Fibroblast of lung (primary cell): ENCODE data around the gene NT5DC4. TPM values are rescaled to one million over a fixed set of nuclear protein-coding genes. Genes with fewer than 3 reads are reported as not detected.

Source experiments
- DNase-seq, 2 donors: peaks; one replicate each; pipeline versions ENCODE4 v3.0.0 to v3.0.0-alpha.2; 2010; ENCODE audit warnings: low read depth in 2 of 2
- H2AFZ ChIP-seq: 2 replicates; pipeline ENCODE4 v1.5.1; 2012; ENCODE audit warnings: low read length, control low read depth, inconsistent platforms
- H3K27ac ChIP-seq: 2 replicates; pipeline ENCODE4 v1.5.1; 2011; ENCODE audit warnings: low read length, control low read depth; ENCODE audit not compliant: insufficient read depth
- H3K27me3 ChIP-seq: 2 replicates; pipeline ENCODE4 v1.5.1; 2011; ENCODE audit warnings: mild to moderate bottlenecking, low read length; ENCODE audit not compliant: control insufficient read depth, insufficient read depth
- H3K36me3 ChIP-seq: 2 replicates; pipeline ENCODE4 v1.5.1; 2011; ENCODE audit warnings: low read length; ENCODE audit not compliant: control insufficient read depth, insufficient read depth
- H3K4me1 ChIP-seq: 2 replicates; pipeline ENCODE4 v1.5.1; 2011; ENCODE audit warnings: low read length; ENCODE audit not compliant: control insufficient read depth, insufficient read depth; ENCODE audit errors: extremely low read depth
- H3K4me2 ChIP-seq: 2 replicates; pipeline ENCODE4 v1.5.1; 2011; ENCODE audit warnings: low read length, control low read depth; ENCODE audit not compliant: insufficient read depth; ENCODE audit errors: extremely low read depth
- H3K4me3 ChIP-seq, 4 experiments: fragments of 200-600 bp in 1 of 4; sonication (generic) in 1 of 4; replicated peaks in 1 of 4; 2 replicates each; pipeline ENCODE4 v1.5.1; 2011 to 2016; ENCODE audit warnings: low read length in 4 of 4, low read depth in 3 of 4, mild to moderate bottlenecking in 3 of 4, control low read depth in 2 of 4, inconsistent platforms in 1 of 4, mixed read lengths in 1 of 4; ENCODE audit not compliant: insufficient read depth in 1 of 4; ENCODE audit errors: control extremely low read depth in 1 of 4
- H3K79me2 ChIP-seq: 2 replicates; pipeline ENCODE4 v1.5.1; 2012; ENCODE audit warnings: mild to moderate bottlenecking, low read length, inconsistent platforms; ENCODE audit not compliant: control insufficient read depth, insufficient read depth
- H3K9ac ChIP-seq: 2 replicates; pipeline ENCODE4 v1.5.1; 2011; ENCODE audit warnings: mild to moderate bottlenecking, low read length, control low read depth; ENCODE audit not compliant: insufficient read depth
- H3K9me3 ChIP-seq: 2 replicates; pipeline ENCODE4 v1.5.1; 2012; ENCODE audit warnings: low read depth, low read length; ENCODE audit not compliant: control insufficient read depth, insufficient read depth
- H4K20me1 ChIP-seq: 2 replicates; pipeline ENCODE4 v1.5.1; 2011; ENCODE audit warnings: low read length; ENCODE audit not compliant: control insufficient read depth, insufficient read depth; ENCODE audit errors: extremely low read depth
- EZH2 ChIP-seq: IDR thresholded peaks from 2 replicates; pipeline ENCODE4 v1.5.1; 2012; ENCODE audit warnings: low read length, control low read depth, mild to moderate bottlenecking; ENCODE audit errors: missing control alignments
- polyA plus RNA-seq, 2 donors: library from polyadenylated mRNA; depleted of rRNA in 1 of 2; stranded (reverse) in 1 of 2; unstranded in 1 of 2; fragments of >200 nt; gene quantifications; 2 replicates each; pipeline ENCODE4 v1.2.1, GENCODE V29; 2011 to 2012; ENCODE audit warnings: missing spikeins in 1 of 2
- total RNA-seq: library from RNA; depleted of rRNA; stranded (reverse); fragments of >200 nt; gene quantifications from 2 replicates; pipeline ENCODE4 v1.2.1, GENCODE V29; 2014
- TF ChIP-seq, protein P1 (sequence below), 2 donors: IDR thresholded peaks in 1 of 2; conservative IDR thresholded peaks in 1 of 2; 1 replicate in 1 of 2; 2 replicates in 1 of 2; pipeline ENCODE4 v1.5.1; 2011 to 2012; ENCODE audit warnings: low read length in 2 of 2, control low read depth in 1 of 2, inconsistent platforms in 1 of 2, low read depth in 1 of 2, mild to moderate bottlenecking in 1 of 2

The NT5DC4 gene
- total and polyA plus RNA-seq, 2 donors (not counting 1 experiment from before 2014, with no cell fraction given) = not detected

DNA sequence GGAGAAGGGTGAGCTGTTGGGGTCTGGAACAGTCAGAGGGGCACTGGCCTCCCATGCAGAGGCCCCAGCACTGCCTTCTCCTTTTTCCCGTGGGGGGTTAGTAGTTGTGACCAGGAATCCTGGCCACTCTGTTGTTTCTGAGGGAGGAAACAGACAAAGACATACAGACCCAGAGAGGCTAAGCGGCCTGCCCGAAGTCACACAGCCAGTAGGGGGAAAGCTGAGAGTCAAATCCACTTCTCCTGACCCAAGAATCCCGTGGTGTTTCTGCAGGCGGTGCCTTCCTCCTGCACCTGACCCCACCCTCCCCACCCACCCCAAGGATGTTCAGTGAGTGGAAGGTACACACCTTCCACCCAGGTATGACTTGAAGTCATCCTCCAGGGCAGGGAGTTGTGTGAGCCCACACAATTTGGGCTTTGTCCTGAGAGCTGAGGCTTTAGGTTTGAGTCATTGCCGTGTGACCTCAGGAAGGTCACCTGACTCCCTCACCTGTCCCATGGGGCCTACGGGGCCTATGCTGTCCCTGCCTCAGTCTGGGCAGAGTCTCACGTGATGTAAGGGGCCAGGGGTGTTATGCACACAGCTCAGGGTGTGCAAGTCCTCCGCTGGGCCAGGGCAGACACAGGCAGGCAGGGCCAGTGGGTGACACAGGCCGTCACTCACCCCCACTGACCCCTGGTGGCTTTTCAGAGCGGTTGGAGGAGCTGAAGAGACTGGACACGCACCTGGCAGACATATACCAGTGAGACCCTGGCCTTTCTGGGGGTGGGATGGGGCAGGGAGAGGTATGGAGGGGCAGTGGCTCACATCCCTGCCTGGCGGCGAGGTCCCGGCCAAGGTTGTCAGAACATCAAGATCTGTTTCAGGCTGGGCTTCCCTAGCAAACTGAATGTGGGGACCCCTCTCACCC is 5.0 kb downstream of the NT5DC4 start:
- no peak for TF ChIP-seq EZH2
- TF ChIP-seq, protein P1, sequence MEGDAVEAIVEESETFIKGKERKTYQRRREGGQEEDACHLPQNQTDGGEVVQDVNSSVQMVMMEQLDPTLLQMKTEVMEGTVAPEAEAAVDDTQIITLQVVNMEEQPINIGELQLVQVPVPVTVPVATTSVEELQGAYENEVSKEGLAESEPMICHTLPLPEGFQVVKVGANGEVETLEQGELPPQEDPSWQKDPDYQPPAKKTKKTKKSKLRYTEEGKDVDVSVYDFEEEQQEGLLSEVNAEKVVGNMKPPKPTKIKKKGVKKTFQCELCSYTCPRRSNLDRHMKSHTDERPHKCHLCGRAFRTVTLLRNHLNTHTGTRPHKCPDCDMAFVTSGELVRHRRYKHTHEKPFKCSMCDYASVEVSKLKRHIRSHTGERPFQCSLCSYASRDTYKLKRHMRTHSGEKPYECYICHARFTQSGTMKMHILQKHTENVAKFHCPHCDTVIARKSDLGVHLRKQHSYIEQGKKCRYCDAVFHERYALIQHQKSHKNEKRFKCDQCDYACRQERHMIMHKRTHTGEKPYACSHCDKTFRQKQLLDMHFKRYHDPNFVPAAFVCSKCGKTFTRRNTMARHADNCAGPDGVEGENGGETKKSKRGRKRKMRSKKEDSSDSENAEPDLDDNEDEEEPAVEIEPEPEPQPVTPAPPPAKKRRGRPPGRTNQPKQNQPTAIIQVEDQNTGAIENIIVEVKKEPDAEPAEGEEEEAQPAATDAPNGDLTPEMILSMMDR (conservative IDR thresholded peaks at IDR 0.05 in 1 of 2, IDR thresholded peaks at IDR 0.05 in 1 of 2; ENCODE audit: low read depth in 1 of 2, low read length in 2 of 2) = no peak
- Histone ChIP-seq H3K4me3 (no peak overlapping the region), H3K4me1 (peaks cover 2% of the 10 kb centered on the region), H3K4me2 (no peak overlapping the region), H3K79me2 (no peaks in the 10 kb centered on the region), H4K20me1 (no peaks in the 10 kb centered on the region), H3K36me3 (no peaks in the 10 kb centered on the region), H3K27me3 (no peaks in the 10 kb centered on the region), H3K9me3 (no peaks in the 10 kb centered on the region), H2AFZ (no peak overlapping the region), H3K9ac (no peak overlapping the region), H3K27ac (no peak overlapping the region)
- no peak for DNase-seq

DNA sequence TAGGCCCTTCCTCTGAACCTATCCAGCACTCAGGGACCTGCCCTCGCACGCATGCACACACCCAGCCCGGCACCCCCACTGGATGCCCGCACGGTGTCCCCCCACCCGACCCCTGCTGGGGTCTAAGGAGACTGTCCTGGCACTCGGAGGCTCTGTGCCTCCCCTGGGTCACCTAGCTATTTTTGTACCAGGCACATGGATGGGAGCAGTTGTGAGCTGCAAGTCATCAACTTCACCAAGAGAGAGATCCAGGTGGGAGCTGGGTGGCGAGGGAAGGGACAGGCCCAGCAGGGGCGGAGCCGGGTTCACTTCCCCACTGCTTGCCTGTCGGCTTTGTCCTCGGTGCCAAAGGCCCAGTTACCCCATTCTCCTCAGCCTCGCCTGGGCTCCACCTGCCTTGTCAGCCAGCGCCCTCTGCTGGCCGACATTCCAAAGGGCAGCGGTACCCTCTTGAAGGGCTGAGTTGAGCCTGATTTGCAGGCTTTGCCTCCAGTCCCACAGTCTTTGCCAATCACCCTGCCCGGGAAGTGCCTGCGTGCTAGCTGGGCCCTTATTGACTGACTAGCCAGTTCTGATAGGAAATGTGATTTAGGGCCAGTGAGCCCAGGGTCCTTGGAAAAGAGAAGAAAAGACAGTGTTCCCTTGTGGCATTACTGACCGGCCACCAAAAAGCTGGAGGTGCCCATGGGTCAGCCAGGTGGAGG is 5.8 kb downstream of the NT5DC4 start:
- Histone ChIP-seq H3K4me1 (peaks cover 2% of the 10 kb centered on the region), H4K20me1 (no peaks in the 10 kb centered on the region), H3K27ac (no peak overlapping the region), H3K4me2 (no peak overlapping the region), H3K79me2 (no peaks in the 10 kb centered on the region), H3K36me3 (no peaks in the 10 kb centered on the region), H3K9me3 (no peaks in the 10 kb centered on the region), H3K9ac (peak overlapping the region; percentile 9), H2AFZ (peak overlapping the region; percentile 74), H3K4me3 (no peak overlapping the region), H3K27me3 (no peaks in the 10 kb centered on the region)
- TF ChIP-seq EZH2 = no peak
- TF ChIP-seq, protein P1 (conservative IDR thresholded peaks at IDR 0.05 in 1 of 2, IDR thresholded peaks at IDR 0.05 in 1 of 2; ENCODE audit: low read depth in 1 of 2, low read length in 2 of 2) = peak; percentile 90 to 96
- peak; percentile 79 to 90 for DNase-seq

DNA sequence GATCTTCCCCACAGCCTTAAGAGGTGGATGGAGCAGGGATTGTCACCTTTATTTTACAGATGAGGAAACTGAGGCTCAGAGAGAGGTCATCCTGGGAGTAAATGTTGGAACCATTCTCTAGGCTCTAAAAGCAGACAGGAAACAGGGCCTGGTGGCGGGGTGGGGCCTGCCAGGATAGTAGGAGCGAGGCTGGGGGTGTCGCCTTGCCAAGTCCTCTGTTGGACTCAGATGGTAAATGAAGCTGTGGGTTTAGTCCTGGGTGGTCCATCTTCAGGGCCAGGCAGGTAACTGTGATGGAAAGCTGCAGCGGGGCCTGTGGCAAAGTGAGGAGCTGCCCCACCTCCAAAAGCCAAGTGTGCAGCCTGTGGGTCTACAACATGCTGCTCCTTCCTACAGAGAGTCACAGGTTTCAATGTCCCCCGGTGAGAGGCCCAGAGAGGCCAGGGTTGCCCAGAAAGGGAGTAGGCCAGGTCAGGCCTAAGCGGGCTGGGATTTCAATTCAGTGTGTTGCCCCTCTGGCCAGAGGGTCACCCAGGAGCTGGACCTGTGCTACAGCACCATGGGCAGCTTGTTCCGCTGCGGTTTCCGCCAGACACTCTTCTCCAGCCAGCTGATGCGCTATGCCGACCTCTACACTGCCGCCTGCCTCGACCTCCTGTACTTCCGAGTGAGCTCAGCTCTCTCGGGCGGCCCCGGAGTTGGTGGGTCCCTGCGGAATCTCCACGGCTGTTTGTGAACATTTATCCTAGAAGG is 6.6 kb downstream of the NT5DC4 start:
- Histone ChIP-seq H2AFZ (no peak overlapping the region), H4K20me1 (no peaks in the 10 kb centered on the region), H3K4me3 (no peak overlapping the region)

More for the DNA sequence above, 6.6 kb downstream of the NT5DC4 start:
- Histone ChIP-seq H3K27me3 (no peaks in the 10 kb centered on the region), H3K36me3 (no peaks in the 10 kb centered on the region), H3K9me3 (no peaks in the 10 kb centered on the region), H3K4me2 (no peak overlapping the region), H3K79me2 (no peaks in the 10 kb centered on the region), H3K9ac (no peak overlapping the region), H3K4me1 (peaks cover 2% of the 10 kb centered on the region), H3K27ac (no peak overlapping the region)
- no peak for DNase-seq
- TF ChIP-seq, protein P1 (conservative IDR thresholded peaks at IDR 0.05 in 1 of 2, IDR thresholded peaks at IDR 0.05 in 1 of 2; ENCODE audit: low read depth in 1 of 2, low read length in 2 of 2) = no peak
- TF ChIP-seq EZH2 = no peak
